PFSK-1 (cell line): ENCODE results near the gene ANK2.

ENCODE experiments used
- FOXP2 ChIP-seq: optimal IDR thresholded peaks from 2 replicates; pipeline ENCODE3; 2011; ENCODE audit warnings: borderline replicate concordance, control low read depth, inconsistent platforms; ENCODE audit not compliant: insufficient read depth; ENCODE audit errors: extremely low read length, extremely low read depth
- POLR2AphosphoS5 ChIP-seq: IDR thresholded peaks from 2 replicates; pipeline ENCODE4 v1.6.1; 2012; ENCODE audit warnings: low read depth, mild to moderate bottlenecking, control low read depth, low read length, moderate library complexity
- TAF1 ChIP-seq: IDR thresholded peaks from 2 replicates; pipeline ENCODE4 v1.6.1; 2012; ENCODE audit warnings: low read length, control low read depth, borderline replicate concordance; ENCODE audit not compliant: insufficient read depth
- TF ChIP-seq, protein P1 (sequence below), 2 experiments: IDR thresholded peaks; 2 replicates each; pipeline versions ENCODE4 v1.6.1 to v1.8.0; 2011 to 2012; ENCODE audit warnings: low read depth in 2 of 2, low read length in 2 of 2, control low read depth in 1 of 2, inconsistent platforms in 1 of 2, mild to moderate bottlenecking in 1 of 2, moderate library complexity in 1 of 2; ENCODE audit not compliant: insufficient read depth in 1 of 2

DNA sequence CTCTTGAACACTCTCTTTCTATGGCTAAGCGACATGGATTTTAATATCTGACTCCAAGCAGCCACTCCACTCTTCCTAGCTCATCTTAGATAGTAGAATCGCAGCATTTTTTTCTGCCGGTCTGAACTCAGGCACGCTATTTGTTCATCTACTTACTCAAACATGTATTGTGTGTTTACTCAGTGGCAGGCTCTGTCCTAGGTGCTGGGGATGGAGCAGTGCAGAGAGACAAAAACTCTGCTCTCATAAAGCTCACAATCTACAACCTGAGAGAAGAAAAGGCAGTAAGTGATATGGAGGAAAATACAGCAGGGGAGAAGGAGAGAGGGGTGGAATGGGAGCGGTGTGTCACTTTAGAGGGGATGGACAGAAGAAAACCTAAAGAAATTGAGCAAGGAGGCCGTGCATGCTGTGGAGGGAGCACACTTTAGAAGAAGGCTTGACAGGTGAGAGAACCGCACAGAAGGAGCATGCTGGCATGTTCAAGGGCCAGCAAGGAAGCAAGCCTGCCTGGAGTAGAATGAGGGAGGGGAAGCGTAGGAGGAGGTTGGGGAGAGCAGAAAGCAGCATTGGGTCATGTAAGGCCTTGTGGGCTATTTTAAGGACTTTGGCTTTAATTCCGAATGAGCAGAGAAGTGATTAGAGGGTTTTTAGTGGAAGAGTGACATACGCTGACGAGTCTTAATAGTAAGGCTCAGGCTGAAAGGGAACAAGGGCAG is 132.0 kb downstream of the ANK2 start:
- TF ChIP-seq, protein P1, sequence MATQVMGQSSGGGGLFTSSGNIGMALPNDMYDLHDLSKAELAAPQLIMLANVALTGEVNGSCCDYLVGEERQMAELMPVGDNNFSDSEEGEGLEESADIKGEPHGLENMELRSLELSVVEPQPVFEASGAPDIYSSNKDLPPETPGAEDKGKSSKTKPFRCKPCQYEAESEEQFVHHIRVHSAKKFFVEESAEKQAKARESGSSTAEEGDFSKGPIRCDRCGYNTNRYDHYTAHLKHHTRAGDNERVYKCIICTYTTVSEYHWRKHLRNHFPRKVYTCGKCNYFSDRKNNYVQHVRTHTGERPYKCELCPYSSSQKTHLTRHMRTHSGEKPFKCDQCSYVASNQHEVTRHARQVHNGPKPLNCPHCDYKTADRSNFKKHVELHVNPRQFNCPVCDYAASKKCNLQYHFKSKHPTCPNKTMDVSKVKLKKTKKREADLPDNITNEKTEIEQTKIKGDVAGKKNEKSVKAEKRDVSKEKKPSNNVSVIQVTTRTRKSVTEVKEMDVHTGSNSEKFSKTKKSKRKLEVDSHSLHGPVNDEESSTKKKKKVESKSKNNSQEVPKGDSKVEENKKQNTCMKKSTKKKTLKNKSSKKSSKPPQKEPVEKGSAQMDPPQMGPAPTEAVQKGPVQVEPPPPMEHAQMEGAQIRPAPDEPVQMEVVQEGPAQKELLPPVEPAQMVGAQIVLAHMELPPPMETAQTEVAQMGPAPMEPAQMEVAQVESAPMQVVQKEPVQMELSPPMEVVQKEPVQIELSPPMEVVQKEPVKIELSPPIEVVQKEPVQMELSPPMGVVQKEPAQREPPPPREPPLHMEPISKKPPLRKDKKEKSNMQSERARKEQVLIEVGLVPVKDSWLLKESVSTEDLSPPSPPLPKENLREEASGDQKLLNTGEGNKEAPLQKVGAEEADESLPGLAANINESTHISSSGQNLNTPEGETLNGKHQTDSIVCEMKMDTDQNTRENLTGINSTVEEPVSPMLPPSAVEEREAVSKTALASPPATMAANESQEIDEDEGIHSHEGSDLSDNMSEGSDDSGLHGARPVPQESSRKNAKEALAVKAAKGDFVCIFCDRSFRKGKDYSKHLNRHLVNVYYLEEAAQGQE (IDR thresholded peaks at IDR 0.05; ENCODE audit: insufficient read depth in 1 of 2, low read depth in 2 of 2, low read length in 2 of 2), result peak in 1 of 2 experiments; percentile 72; a peak in 2 of 4 replicates
- TF ChIP-seq POLR2AphosphoS5, result no peak
- TF ChIP-seq TAF1, result no peak
- TF ChIP-seq FOXP2, result no peak
